Prostate gland (tissue), 2 donors: ENCODE data around the gene NKX2-2. TPM values are rescaled to one million over a fixed set of nuclear protein-coding genes. Genes with fewer than 3 reads are reported as not detected.

Experiments
- DNase-seq: peaks from one replicate; pipeline ENCODE4 v3.0.0-alpha.2; 2019; ENCODE audit warnings: low spot score
- H3K27ac ChIP-seq, 2 donors: fragments of 200-600 bp; sonication (generic); 2 replicates each; pipeline ENCODE4 v1.5.1; 2017 to 2019
- H3K27me3 ChIP-seq: fragments of 200-600 bp; sonication (generic); replicated peaks from 2 replicates; pipeline ENCODE4 v1.5.1; 2019; ENCODE audit not compliant: insufficient read depth
- H3K36me3 ChIP-seq, 2 donors: fragments of 200-600 bp; sonication (generic); 1 replicate in 1 of 2; 2 replicates in 1 of 2; pipeline versions ENCODE4 v1.5.1 to v1.8.1; 2017 to 2019
- H3K4me1 ChIP-seq: fragments of 200-600 bp; sonication (generic); replicated peaks from 2 replicates; pipeline ENCODE4 v1.5.1; 2019
- H3K4me3 ChIP-seq, 2 donors: fragments of 200-600 bp; sonication (generic); 2 replicates each; pipeline ENCODE4 v1.5.1; 2017 to 2019
- H3K9me3 ChIP-seq: fragments of 200-600 bp; sonication (generic); 2 replicates; pipeline ENCODE4 v1.5.1; 2017
- POLR2A ChIP-seq: fragments of 450-650 bp; IDR thresholded peaks from one replicate; pipeline ENCODE4 v1.6.1; 2016; ENCODE audit warnings: antibody characterized with exemption, mild to moderate bottlenecking
- POLR2AphosphoS5 ChIP-seq: sonication (generic); formaldehyde crosslinking; IDR thresholded peaks from one replicate; pipeline ENCODE4 v1.6.1; 2017; ENCODE audit warnings: antibody characterized with exemption
- WGBS: methylation state at CpG from one replicate; pipeline ENCODE4 v1.1.5; 2018; 5-methylcytosine and 5-hydroxymethylcytosine counted together
- intact Hi-C: fragments of 100-400 bp; cut with DNase I; formaldehyde crosslinking; loops from one replicate; pipeline ENCODE4 v1.14.2; 2022
- total RNA-seq, 2 donors: library from RNA; depleted of rRNA; stranded (reverse); fragments of >200 nt; gene quantifications; one replicate each; pipeline ENCODE4 v1.1.0, GENCODE V29; 2016
- TF ChIP-seq, protein P1 (sequence below), 4 experiments: fragments of 200-600 bp in 2 of 4; fragments of 450-650 bp in 2 of 4; sonication (generic) in 2 of 4; IDR thresholded peaks; 1 replicate in 3 of 4; 2 replicates in 1 of 4; pipeline ENCODE4 v1.5.1; 2016 to 2019; ENCODE audit warnings: antibody characterized with exemption in 4 of 4, mild to moderate bottlenecking in 2 of 4, moderate library complexity in 2 of 4

Gene NKX2-2
- total RNA-seq, 2 donors from 2014 or later, result 0.14 TPM; not detected in 1

GRCh38 chr20:21555470-21556120, 41.7 kb upstream of the NKX2-2 start:
- 63% methylated on average over 5 of the region's 5 CpGs for WGBS
- H3K4me1 ChIP-seq, result no peaks in the 10 kb centered on the region
- intact Hi-C loops, result no loop called here
- H3K27ac ChIP-seq, result no peak overlapping the region
- no peaks in the 10 kb centered on the region for H3K27me3 ChIP-seq
- H3K9me3 ChIP-seq, result no peaks in the 10 kb centered on the region
- TF ChIP-seq POLR2AphosphoS5, result no peak
- no peaks in the 10 kb centered on the region for H3K36me3 ChIP-seq
- no peak for DNase-seq
- no peak overlapping the region for H3K4me3 ChIP-seq

DNA sequence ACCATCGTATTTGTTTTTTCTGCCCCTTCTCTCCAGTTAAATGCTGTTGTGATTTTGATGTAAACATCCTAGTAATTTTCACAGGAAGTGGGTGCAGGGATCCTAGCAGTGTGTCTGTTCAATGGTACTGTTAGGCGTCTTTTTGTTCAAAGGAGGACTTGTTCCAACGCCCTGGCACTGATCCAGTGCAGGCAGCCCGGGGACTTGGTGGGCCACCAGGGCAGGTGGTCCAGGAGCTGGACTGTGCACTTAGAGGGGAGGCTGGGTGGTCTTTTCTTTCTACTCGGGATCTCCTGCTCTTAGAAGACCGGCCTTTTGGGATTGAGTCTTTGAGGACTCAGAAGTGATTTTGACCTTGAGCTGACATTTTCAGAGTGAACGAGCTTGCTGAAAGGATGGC, 41.1 kb upstream of the NKX2-2 start:
- Histone ChIP-seq H3K36me3 (no peaks in the 10 kb centered on the region), H3K4me1 (no peaks in the 10 kb centered on the region), H3K27me3 (no peaks in the 10 kb centered on the region), H3K27ac (no peak overlapping the region), H3K9me3 (no peaks in the 10 kb centered on the region), H3K4me3 (no peak overlapping the region)
- TF ChIP-seq, protein P1, sequence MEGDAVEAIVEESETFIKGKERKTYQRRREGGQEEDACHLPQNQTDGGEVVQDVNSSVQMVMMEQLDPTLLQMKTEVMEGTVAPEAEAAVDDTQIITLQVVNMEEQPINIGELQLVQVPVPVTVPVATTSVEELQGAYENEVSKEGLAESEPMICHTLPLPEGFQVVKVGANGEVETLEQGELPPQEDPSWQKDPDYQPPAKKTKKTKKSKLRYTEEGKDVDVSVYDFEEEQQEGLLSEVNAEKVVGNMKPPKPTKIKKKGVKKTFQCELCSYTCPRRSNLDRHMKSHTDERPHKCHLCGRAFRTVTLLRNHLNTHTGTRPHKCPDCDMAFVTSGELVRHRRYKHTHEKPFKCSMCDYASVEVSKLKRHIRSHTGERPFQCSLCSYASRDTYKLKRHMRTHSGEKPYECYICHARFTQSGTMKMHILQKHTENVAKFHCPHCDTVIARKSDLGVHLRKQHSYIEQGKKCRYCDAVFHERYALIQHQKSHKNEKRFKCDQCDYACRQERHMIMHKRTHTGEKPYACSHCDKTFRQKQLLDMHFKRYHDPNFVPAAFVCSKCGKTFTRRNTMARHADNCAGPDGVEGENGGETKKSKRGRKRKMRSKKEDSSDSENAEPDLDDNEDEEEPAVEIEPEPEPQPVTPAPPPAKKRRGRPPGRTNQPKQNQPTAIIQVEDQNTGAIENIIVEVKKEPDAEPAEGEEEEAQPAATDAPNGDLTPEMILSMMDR (IDR thresholded peaks at IDR 0.05), result no peak
- no peak for TF ChIP-seq POLR2AphosphoS5
- intact Hi-C loops, result no loop called here
- 43% methylated on average over 7 of the region's 7 CpGs for WGBS
- no peak for DNase-seq

- TF ChIP-seq, protein P1 (IDR thresholded peaks at IDR 0.05), result no peak
- TF ChIP-seq POLR2A (no peak), POLR2AphosphoS5 (no peak)
- intact Hi-C loops, result no loop called here
- H3K9me3 ChIP-seq, result no peaks in the 10 kb centered on the region
- DNase-seq, result no peak
- H3K27ac ChIP-seq, result no peak overlapping the region
- no peak overlapping the region for H3K4me3 ChIP-seq
- H3K27me3 ChIP-seq, result no peaks in the 10 kb centered on the region
- 59% methylated on average over 10 of the region's 10 CpGs for WGBS
- H3K4me1 ChIP-seq, result no peaks in the 10 kb centered on the region
- no peaks in the 10 kb centered on the region for H3K36me3 ChIP-seq
These were observed 40.6 kb upstream of the NKX2-2 start for GRCh38 chr20:21554376-21554890.

DNA sequence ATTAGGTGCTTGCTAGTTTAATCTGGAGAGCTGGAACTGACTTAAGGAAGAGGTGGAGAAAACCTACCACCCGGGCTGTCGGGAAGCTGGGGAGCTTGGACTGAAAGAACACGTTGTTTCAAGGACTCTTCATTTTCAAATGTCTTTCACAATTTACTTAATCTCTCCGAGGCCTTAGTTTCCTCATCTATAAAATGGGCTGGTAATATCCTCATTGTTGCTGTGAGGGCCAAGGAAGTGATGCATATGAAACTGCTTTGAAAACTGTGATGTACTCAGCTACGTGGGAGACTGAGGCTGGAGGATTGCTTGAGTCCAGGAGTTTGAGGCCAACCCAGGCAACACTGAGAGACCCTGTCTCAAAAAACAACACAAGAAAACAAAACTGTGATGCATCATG, 36.7 kb upstream of the NKX2-2 start:
- Histone ChIP-seq H3K4me1 (no peaks in the 10 kb centered on the region), H3K27ac (no peak overlapping the region), H3K36me3 (no peaks in the 10 kb centered on the region), H3K27me3 (no peaks in the 10 kb centered on the region), H3K9me3 (no peaks in the 10 kb centered on the region), H3K4me3 (no peak overlapping the region)
- WGBS, result 81% methylated on average over 5 of the region's 5 CpGs
- TF ChIP-seq POLR2A (no peak), POLR2AphosphoS5 (no peak)
- TF ChIP-seq, protein P1 (IDR thresholded peaks at IDR 0.05), result no peak
- intact Hi-C loops, result no loop called here
- no peak for DNase-seq

DNA sequence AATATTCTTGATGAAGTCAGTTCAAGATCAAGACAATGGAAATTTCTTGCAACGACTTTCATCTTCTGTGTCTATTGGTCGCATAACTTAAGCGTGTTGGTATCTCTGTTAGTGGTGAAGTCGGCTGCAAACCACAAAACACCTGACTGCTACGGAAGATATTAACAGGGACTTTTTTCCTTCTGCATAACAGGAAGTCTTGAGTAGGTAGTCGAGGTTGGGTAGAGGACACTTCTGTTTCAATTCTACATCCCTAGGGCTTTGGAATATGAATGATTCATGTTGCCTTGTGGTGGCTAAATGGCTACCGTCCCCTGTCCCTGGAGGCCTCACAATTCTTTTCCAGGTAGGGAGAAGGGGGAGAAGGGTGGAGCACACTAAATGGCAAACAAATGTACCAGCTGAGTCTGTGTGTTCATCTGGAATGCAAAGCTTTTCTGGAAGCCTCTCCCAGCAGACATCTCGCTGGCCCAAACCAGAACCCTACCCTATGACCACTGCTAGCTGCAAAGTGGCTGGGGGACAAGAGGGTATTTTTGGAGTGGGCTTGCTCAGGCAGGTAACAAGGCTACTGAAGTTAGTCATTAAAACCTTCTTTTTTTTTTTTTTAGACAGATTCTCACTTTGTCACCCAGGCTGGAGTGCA, 34.6 kb upstream of the NKX2-2 start:
- H3K4me3 ChIP-seq, result no peak overlapping the region

More for the DNA sequence above, 34.6 kb upstream of the NKX2-2 start:
- H3K9me3 ChIP-seq, result no peaks in the 10 kb centered on the region
- H3K27ac ChIP-seq, result no peak overlapping the region
- WGBS, result 71% methylated on average over 8 of the region's 8 CpGs
- DNase-seq, result no peak
- H3K36me3 ChIP-seq, result no peaks in the 10 kb centered on the region
- no peaks in the 10 kb centered on the region for H3K4me1 ChIP-seq
- no peak for TF ChIP-seq POLR2A
- TF ChIP-seq, protein P1 (IDR thresholded peaks at IDR 0.05), result no peak
- TF ChIP-seq POLR2AphosphoS5, result no peak
- intact Hi-C loops, result no loop called here
- no peaks in the 10 kb centered on the region for H3K27me3 ChIP-seq
